T-cell (primary cell): ENCODE measurements around the gene BAIAP2. TPM values are rescaled to one million over a fixed set of nuclear protein-coding genes. Genes with fewer than 3 reads are reported as not detected.

Experiments used
- ATAC-seq, 4 experiments: fragments of 200-7000 bp in 3 of 4; fragments of 150-1000 bp in 1 of 4; cut with Tn5 transposase; replicated peaks in 1 of 4; 1 replicate in 3 of 4; 2 replicates in 1 of 4; pipeline ENCODE4 v1.10.0; 2021; ENCODE audit warnings: moderate library complexity in 3 of 4, mild to moderate bottlenecking in 2 of 4, moderate number of reproducible peaks in 1 of 4
- CTCF ChIA-PET, 2 donors: fragments of 300-600 bp; sonication (Branson Sonifier 250); formaldehyde crosslinking; loops; one replicate each; lab custom pipeline; 2022; ENCODE audit warnings: antibody characterized with exemption in 2 of 2; lab: Charles Lee
- POLR2A ChIA-PET, 2 donors: fragments of 300-600 bp; sonication (Branson Sonifier 250); formaldehyde crosslinking; loops; one replicate each; lab custom pipeline; 2022; ENCODE audit warnings: antibody characterized with exemption in 2 of 2; lab: Charles Lee
- DNase-seq, 35 experiments: peaks; one replicate each; pipeline versions ENCODE4 v3.0.0 to v3.0.0-alpha.2; 2013 to 2023
- H3K27ac ChIP-seq: one replicate; pipeline ENCODE4 v1.5.1; 2013; ENCODE audit warnings: low read length
- H3K27me3 ChIP-seq, 2 experiments: replicated peaks in 1 of 2; 1 replicate in 1 of 2; 2 replicates in 1 of 2; pipeline versions ENCODE4 v1.6.1 to v1.7.0; 2013; ENCODE audit warnings: low read length in 1 of 2, mixed read lengths in 1 of 2; ENCODE audit not compliant: control insufficient read depth in 2 of 2, insufficient read depth in 2 of 2; ENCODE audit errors: extremely low read depth in 1 of 2
- H3K36me3 ChIP-seq, 2 donors: 1 replicate in 1 of 2; 2 replicates in 1 of 2; pipeline versions ENCODE4 v1.6.1 to v1.7.0; 2013; ENCODE audit warnings: low read length in 1 of 2; ENCODE audit not compliant: control insufficient read depth in 2 of 2, insufficient read depth in 1 of 2; ENCODE audit errors: extremely low read depth in 1 of 2
- H3K4me1 ChIP-seq, 2 experiments: 1 replicate in 1 of 2; 2 replicates in 1 of 2; pipeline versions ENCODE4 v1.6.1 to v1.7.0; 2013; ENCODE audit warnings: low read length in 2 of 2, mixed read lengths in 1 of 2; ENCODE audit not compliant: insufficient read depth in 2 of 2, control insufficient read depth in 1 of 2; ENCODE audit errors: extremely low read depth in 1 of 2
- H3K4me3 ChIP-seq, 2 donors: 1 replicate in 1 of 2; 2 replicates in 1 of 2; pipeline versions ENCODE4 v1.5.1 to v1.7.0; 2013; ENCODE audit warnings: mild to moderate bottlenecking in 2 of 2, low read length in 1 of 2, moderate library complexity in 1 of 2; ENCODE audit not compliant: control insufficient read depth in 1 of 2; ENCODE audit errors: extremely low read depth in 1 of 2
- H3K9me3 ChIP-seq: 2 replicates; pipeline ENCODE4 v1.7.0; 2013
- H3K27ac Mint-ChIP-seq, 2 donors: one replicate each; pipeline ENCODE4 v1.8.0; 2020 to 2021; ENCODE audit warnings: mild to moderate bottlenecking in 2 of 2, mixed read lengths in 2 of 2
- H3K27me3 Mint-ChIP-seq, 2 donors: one replicate each; pipeline ENCODE4 v1.8.0; 2021 to 2022; ENCODE audit warnings: mixed read lengths in 2 of 2
- H3K36me3 Mint-ChIP-seq: one replicate; pipeline ENCODE4 v1.8.0; 2021; ENCODE audit warnings: mixed read lengths
- H3K4me1 Mint-ChIP-seq, 3 donors: one replicate each; pipeline ENCODE4 v1.8.0; 2020 to 2022; ENCODE audit warnings: mixed read lengths in 3 of 3, mild to moderate bottlenecking in 1 of 3
- H3K4me3 Mint-ChIP-seq, 3 donors: one replicate each; pipeline ENCODE4 v1.8.0; 2020 to 2022; ENCODE audit warnings: mild to moderate bottlenecking in 3 of 3, mixed read lengths in 3 of 3, moderate library complexity in 3 of 3
- H3K9me3 Mint-ChIP-seq, 3 donors: one replicate each; pipeline ENCODE4 v1.8.0; 2020 to 2022; ENCODE audit warnings: mixed read lengths in 3 of 3
- WGBS: methylation state at CpG from one replicate; pipeline ENCODE4 v1.1.5; 2013; ENCODE audit warnings: missing lambda C conversion rate; ENCODE audit not compliant: insufficient coverage; 5-methylcytosine and 5-hydroxymethylcytosine counted together
- total RNA-seq, 35 experiments: library from RNA in 6 of 35; stranded (reverse) in 6 of 35; fragments of 120-200 nt in 1 of 35; gene quantifications; one replicate each; pipeline versions ENCODE4 v1.2.1 to v1.2.4 and lab custom pipeline; 2013 to 2026

Gene BAIAP2
- total RNA-seq, 5 donors from 2014 or later (not counting 1 experiment from before 2014, with no cell fraction given) = 6.3 to 12.0 (median 10.1) TPM

- Mint-ChIP-seq H3K27ac (no peak overlapping the region), H3K27me3 (no peaks in the 10 kb centered on the region), H3K9me3 (no peaks in the 10 kb centered on the region), H3K36me3 (peaks cover 3% of the 10 kb centered on the region), H3K4me1 (peaks cover 0 to 5% (median 5%) of the 10 kb centered on the region in 3 donors), H3K4me3 (no peak overlapping the region)
- H3K9me3 ChIP-seq = no peaks in the 10 kb centered on the region
- H3K36me3 ChIP-seq = no peaks in the 10 kb centered on the region
- ChIA-PET CTCF (no interaction called here), POLR2A (no interaction called here)
- H3K27ac ChIP-seq = no peak overlapping the region
- no peaks in the 10 kb centered on the region for H3K27me3 ChIP-seq
- no peak overlapping the region for H3K4me3 ChIP-seq
- ATAC-seq (no peak), DNase-seq (no peak)
- H3K4me1 ChIP-seq = peaks cover 2 to 9% of the 10 kb centered on the region in 2 experiments
- 94% methylated on average over 19 of the region's 19 CpGs for WGBS
Measured at GRCh38 chr17:81056312-81056711, 21.4 kb downstream of the BAIAP2 start.

GRCh38 chr17:81057079-81057730 lies 22.3 kb downstream of the BAIAP2 start:
- ChIA-PET POLR2A (no interaction called here), CTCF (no interaction called here)
- no peaks in the 10 kb centered on the region for H3K27me3 ChIP-seq
- H3K9me3 Mint-ChIP-seq = no peaks in the 10 kb centered on the region
- no peak overlapping the region for H3K27ac Mint-ChIP-seq
- H3K36me3 Mint-ChIP-seq = peaks cover 3% of the 10 kb centered on the region
- H3K4me1 Mint-ChIP-seq = peaks cover 0 to 5% (median 5%) of the 10 kb centered on the region in 3 donors
- H3K27ac ChIP-seq = no peak overlapping the region
- no peak overlapping the region for H3K4me3 ChIP-seq
- 78% methylated on average over 6 of the region's 14 CpGs for WGBS
- H3K27me3 Mint-ChIP-seq = no peaks in the 10 kb centered on the region
- ATAC-seq = no peak
- peaks cover 2 to 9% of the 10 kb centered on the region in 2 experiments for H3K4me1 ChIP-seq
- no peak for DNase-seq
- no peak overlapping the region for H3K4me3 Mint-ChIP-seq
- no peaks in the 10 kb centered on the region for H3K36me3 ChIP-seq
- H3K9me3 ChIP-seq = no peaks in the 10 kb centered on the region

- no peak overlapping the region for H3K4me3 Mint-ChIP-seq
- CTCF ChIA-PET = no interaction called here
- ATAC-seq (no peak), DNase-seq (no peak)
- no peaks in the 10 kb centered on the region for H3K9me3 ChIP-seq
- H3K27ac ChIP-seq = no peak overlapping the region
- no peak overlapping the region for H3K4me3 ChIP-seq
- no peak overlapping the region for H3K27ac Mint-ChIP-seq
- no peaks in the 10 kb centered on the region for H3K27me3 Mint-ChIP-seq
- 95% methylated on average over 6 of the region's 12 CpGs for WGBS
- H3K9me3 Mint-ChIP-seq = no peaks in the 10 kb centered on the region
- peaks cover 0 to 5% (median 5%) of the 10 kb centered on the region in 3 donors for H3K4me1 Mint-ChIP-seq
- no peaks in the 10 kb centered on the region for H3K36me3 ChIP-seq
- no peaks in the 10 kb centered on the region for H3K27me3 ChIP-seq
- POLR2A ChIA-PET = no interaction called here
- H3K4me1 ChIP-seq = peaks cover 2 to 9% of the 10 kb centered on the region in 2 experiments
- peaks cover 3% of the 10 kb centered on the region for H3K36me3 Mint-ChIP-seq
Measured at GRCh38 chr17:81057777-81058176, 22.8 kb downstream of the BAIAP2 start.

GRCh38 chr17:81058263-81058871 lies 23.4 kb downstream of the BAIAP2 start:
- 70% methylated on average over 21 of the region's 23 CpGs for WGBS
- no peak overlapping the region for H3K27ac Mint-ChIP-seq
- H3K4me3 ChIP-seq = no peak overlapping the region
- no peaks in the 10 kb centered on the region for H3K9me3 ChIP-seq
- H3K4me1 Mint-ChIP-seq = peaks cover 0 to 5% (median 5%) of the 10 kb centered on the region in 3 donors
- H3K27me3 Mint-ChIP-seq = no peaks in the 10 kb centered on the region
- CTCF ChIA-PET = no interaction called here
- POLR2A ChIA-PET = no interaction called here
- H3K4me1 ChIP-seq = peaks cover 2 to 9% of the 10 kb centered on the region in 2 experiments
- no peaks in the 10 kb centered on the region for H3K27me3 ChIP-seq
- ATAC-seq (peak in 1 of 4 experiments; percentile 54), DNase-seq (peak in 4 of 35 experiments; percentile 21 to 35 (median 27))
- H3K4me3 Mint-ChIP-seq = no peak overlapping the region
- no peak overlapping the region for H3K27ac ChIP-seq
- no peaks in the 10 kb centered on the region for H3K36me3 ChIP-seq
- peaks cover 3% of the 10 kb centered on the region for H3K36me3 Mint-ChIP-seq
- no peaks in the 10 kb centered on the region for H3K9me3 Mint-ChIP-seq

- DNase-seq (no peak), ATAC-seq (no peak)
- peaks cover 2 to 13% of the 10 kb centered on the region in 2 experiments for H3K4me1 ChIP-seq
- H3K36me3 ChIP-seq = no peaks in the 10 kb centered on the region
- peaks cover 3% of the 10 kb centered on the region for H3K36me3 Mint-ChIP-seq
- H3K4me3 ChIP-seq = no peak overlapping the region
- no peaks in the 10 kb centered on the region for H3K9me3 ChIP-seq
- H3K27me3 Mint-ChIP-seq = no peaks in the 10 kb centered on the region
- H3K27me3 ChIP-seq = no peaks in the 10 kb centered on the region
- ChIA-PET CTCF (interaction anchor here in 1 of 2 donors (0.6 kb wide), 1 partner anchor 39 kb away, joined by 6 read pairs; no protein-coding TSS in a partner anchor), POLR2A (no interaction called here)
- peaks cover 0 to 8% (median 5%) of the 10 kb centered on the region in 3 donors for H3K4me1 Mint-ChIP-seq
- H3K9me3 Mint-ChIP-seq = no peaks in the 10 kb centered on the region
- H3K27ac ChIP-seq = no peak overlapping the region
- no peak overlapping the region for H3K27ac Mint-ChIP-seq
- 91% methylated on average over 18 of the region's 23 CpGs for WGBS
- no peak overlapping the region for H3K4me3 Mint-ChIP-seq
Measured at GRCh38 chr17:81059026-81059425, 24.1 kb downstream of the BAIAP2 start.

- DNase-seq = no peak
- Mint-ChIP-seq H3K9me3 (no peaks in the 10 kb centered on the region), H3K27me3 (no peaks in the 10 kb centered on the region), H3K27ac (no peak overlapping the region), H3K4me1 (peaks cover 0 to 10% (median 5%) of the 10 kb centered on the region in 3 donors), H3K36me3 (peaks cover 3% of the 10 kb centered on the region), H3K4me3 (no peak overlapping the region)
- ATAC-seq = no peak
- ChIA-PET CTCF (interaction anchor here in 1 of 2 donors (0.6 kb wide), 1 partner anchor 378 kb away, joined by 3 read pairs; no protein-coding TSS in a partner anchor), POLR2A (no interaction called here)
- Histone ChIP-seq H3K27me3 (no peaks in the 10 kb centered on the region), H3K9me3 (no peaks in the 10 kb centered on the region), H3K27ac (no peak overlapping the region), H3K36me3 (no peaks in the 10 kb centered on the region), H3K4me1 (peaks cover 2 to 13% of the 10 kb centered on the region in 2 experiments), H3K4me3 (no peak overlapping the region)
- 88% methylated on average over 5 of the region's 10 CpGs for WGBS
Measured at GRCh38 chr17:81060416-81060815, 25.5 kb downstream of the BAIAP2 start.
